GM18511 (cell line): ENCODE data around the gene WDR18.

ENCODE experiments used
- ATAC-seq: cut with Tn5 transposase; IDR thresholded peaks from one replicate; pipeline ENCODE4 v1.9.1; 2021; ENCODE audit warnings: mild to moderate bottlenecking, moderate library complexity; ENCODE audit not compliant: unreplicated experiment

Gene WDR18

DNA sequence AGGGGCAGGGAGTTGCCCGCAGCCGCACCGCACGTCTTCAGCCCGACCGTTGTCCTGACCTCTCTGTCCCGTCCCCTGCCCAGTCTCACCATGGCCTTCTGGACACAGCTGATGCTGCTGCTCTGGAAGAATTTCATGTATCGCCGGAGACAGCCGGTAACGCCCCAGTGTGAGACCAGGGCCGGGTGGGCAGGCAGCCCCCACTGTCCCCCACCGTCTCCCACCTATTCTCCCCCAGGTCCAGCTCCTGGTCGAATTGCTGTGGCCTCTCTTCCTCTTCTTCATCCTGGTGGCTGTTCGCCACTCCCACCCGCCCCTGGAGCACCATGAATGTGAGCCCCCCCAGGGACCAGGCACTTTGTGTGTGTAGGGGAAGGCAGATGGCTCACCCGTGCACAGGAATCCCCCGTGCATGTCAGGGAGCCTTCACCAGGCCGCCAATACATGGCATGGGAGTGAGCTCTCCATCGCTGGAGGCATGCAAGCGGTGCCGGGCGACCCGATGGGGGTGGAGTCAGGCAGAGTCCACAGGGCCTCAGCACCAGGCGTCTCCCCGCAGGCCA lies 57.2 kb downstream of the WDR18 start:
- no peak for ATAC-seq

DNA sequence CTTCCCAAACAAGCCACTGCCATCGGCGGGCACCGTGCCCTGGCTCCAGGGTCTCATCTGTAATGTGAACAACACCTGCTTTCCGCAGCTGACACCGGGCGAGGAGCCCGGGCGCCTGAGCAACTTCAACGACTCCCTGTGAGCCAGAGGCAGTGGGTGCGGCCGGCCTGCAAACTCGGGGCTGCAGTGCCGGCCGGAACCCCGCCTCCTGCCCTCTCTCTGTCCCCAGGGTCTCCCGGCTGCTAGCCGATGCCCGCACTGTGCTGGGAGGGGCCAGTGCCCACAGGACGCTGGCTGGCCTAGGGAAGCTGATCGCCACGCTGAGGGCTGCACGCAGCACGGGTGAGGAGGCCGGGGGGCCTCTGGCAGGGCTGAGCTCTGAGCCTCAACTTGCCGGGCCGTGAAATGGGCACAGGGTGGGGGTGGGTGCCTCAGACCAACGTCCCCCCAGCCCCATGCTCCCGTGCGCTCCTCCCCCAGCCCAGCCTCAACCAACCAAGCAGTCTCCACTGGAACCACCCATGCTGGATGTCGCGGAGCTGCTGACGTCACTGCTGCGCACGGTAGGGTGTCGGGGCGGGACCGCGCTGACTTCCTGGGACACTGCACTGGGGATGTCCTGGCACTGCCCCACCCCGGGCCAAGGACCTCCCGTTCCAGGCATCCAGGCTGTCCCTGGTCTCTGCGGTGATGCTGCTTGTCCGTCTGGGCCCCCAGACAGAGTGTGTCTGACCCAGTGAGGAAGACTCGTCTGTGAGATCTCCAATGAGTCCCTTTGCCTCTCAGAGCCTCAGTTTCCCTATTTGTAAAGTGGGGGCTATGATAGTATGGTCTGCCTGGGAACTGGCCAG lies 57.9 kb downstream of the WDR18 start:
- ATAC-seq, result no peak

DNA sequence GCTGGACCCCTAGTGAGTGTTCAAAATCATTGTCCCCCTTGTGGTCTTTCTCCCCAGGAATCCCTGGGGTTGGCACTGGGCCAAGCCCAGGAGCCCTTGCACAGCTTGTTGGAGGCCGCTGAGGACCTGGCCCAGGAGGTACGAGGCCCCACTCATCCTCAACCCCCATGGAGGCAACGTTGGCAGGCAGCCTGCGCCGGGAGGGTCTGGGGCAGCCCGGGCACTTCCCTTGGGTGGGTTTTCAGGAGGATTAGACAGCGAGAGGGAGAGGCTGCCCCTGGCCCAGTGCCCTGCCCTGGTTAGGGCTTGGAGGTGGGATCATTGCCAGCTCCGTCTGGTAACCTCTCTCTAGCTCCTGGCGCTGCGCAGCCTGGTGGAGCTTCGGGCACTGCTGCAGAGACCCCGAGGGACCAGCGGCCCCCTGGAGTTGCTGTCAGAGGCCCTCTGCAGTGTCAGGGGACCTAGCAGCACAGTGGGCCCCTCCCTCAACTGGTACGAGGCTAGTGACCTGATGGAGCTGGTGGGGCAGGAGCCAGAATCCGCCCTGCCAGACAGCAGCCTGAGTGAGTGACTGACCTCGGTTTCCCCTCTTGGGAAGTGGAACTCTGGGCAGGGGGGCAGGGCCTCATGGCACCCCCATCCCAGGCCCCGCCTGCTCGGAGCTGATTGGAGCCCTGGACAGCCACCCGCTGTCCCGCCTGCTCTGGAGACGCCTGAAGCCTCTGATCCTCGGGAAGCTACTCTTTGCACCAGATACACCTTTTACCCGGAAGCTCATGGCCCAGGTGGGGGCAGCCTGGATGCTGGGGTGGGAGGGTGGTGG lies 58.8 kb downstream of the WDR18 start:
- no peak for ATAC-seq
